Loucy (cell line): ENCODE measurements around the gene IRF6.

ENCODE experiments used
- H2AFZ ChIP-seq: fragments of 200-600 bp; sonication (generic); 2 replicates; pipeline ENCODE4 v1.6.0; 2016; ENCODE audit warnings: antibody characterized with exemption, mild to moderate bottlenecking, low read length, moderate library complexity
- H3F3A ChIP-seq: fragments of 200-600 bp; 2 replicates; pipeline ENCODE4 v1.6.0; 2016; ENCODE audit warnings: antibody characterized with exemption, low read depth, mild to moderate bottlenecking
- H3K27me3 ChIP-seq: fragments of 200-600 bp; sonication (generic); 2 replicates; pipeline ENCODE4 v1.6.1; 2014; ENCODE audit warnings: low read length, mild to moderate bottlenecking; ENCODE audit not compliant: insufficient read depth, poor library complexity, severe bottlenecking
- H3K36me3 ChIP-seq: fragments of 200-600 bp; sonication (generic); 2 replicates; pipeline ENCODE4 v1.6.1; 2016; ENCODE audit warnings: low read length; ENCODE audit not compliant: insufficient read depth
- H3K4me1 ChIP-seq: fragments of 200-600 bp; sonication (generic); 2 replicates; pipeline ENCODE4 v1.5.1; 2014; ENCODE audit warnings: low read length, mild to moderate bottlenecking; ENCODE audit not compliant: insufficient read depth, poor library complexity, severe bottlenecking
- H3K4me2 ChIP-seq: fragments of 200-600 bp; sonication (generic); 2 replicates; pipeline ENCODE4 v1.6.0; 2014; ENCODE audit warnings: antibody characterized with exemption, low read length, low read depth, mild to moderate bottlenecking; ENCODE audit not compliant: poor library complexity, severe bottlenecking
- H3K4me3 ChIP-seq: fragments of 200-600 bp; sonication (generic); 2 replicates; pipeline ENCODE4 v1.5.1; 2014; ENCODE audit warnings: low read length, mild to moderate bottlenecking, mixed read lengths; ENCODE audit not compliant: poor library complexity, severe bottlenecking
- H3K79me2 ChIP-seq: fragments of 200-600 bp; sonication (generic); 2 replicates; pipeline ENCODE4 v1.6.1; 2014; ENCODE audit warnings: low read length; ENCODE audit not compliant: insufficient read depth
- H3K9ac ChIP-seq: fragments of 200-600 bp; sonication (generic); 2 replicates; pipeline ENCODE4 v1.6.0; 2014; ENCODE audit warnings: mild to moderate bottlenecking, low read depth, low read length, moderate library complexity; ENCODE audit not compliant: poor library complexity, severe bottlenecking
- H3K9me2 ChIP-seq: fragments of 200-600 bp; sonication (generic); replicated peaks from 2 replicates; pipeline ENCODE4 v1.6.1; 2016; ENCODE audit warnings: low read depth, low read length, mixed read lengths
- H3K9me3 ChIP-seq: fragments of 200-600 bp; sonication (generic); 2 replicates; pipeline ENCODE4 v1.6.1; 2014; ENCODE audit warnings: mild to moderate bottlenecking, antibody characterized with exemption, low read length, low read depth; ENCODE audit not compliant: insufficient read depth
- H4K20me1 ChIP-seq: fragments of 200-600 bp; sonication (generic); 2 replicates; pipeline ENCODE4 v1.6.0; 2014; ENCODE audit warnings: antibody characterized with exemption, low read length, mild to moderate bottlenecking; ENCODE audit not compliant: insufficient read depth, poor library complexity, severe bottlenecking
- EZH2phosphoT487 ChIP-seq: fragments of 200-600 bp; IDR thresholded peaks from 2 replicates; pipeline ENCODE4 v1.6.1; 2018; ENCODE audit warnings: antibody characterized with exemption, mild to moderate bottlenecking, moderate library complexity, borderline replicate concordance
- TF ChIP-seq, protein P1 (sequence below): fragments of 200-600 bp; sonication (generic); conservative IDR thresholded peaks from 2 replicates; pipeline ENCODE4 v1.5.1; 2014; ENCODE audit warnings: mild to moderate bottlenecking, antibody characterized with exemption, low read length

Gene IRF6

DNA sequence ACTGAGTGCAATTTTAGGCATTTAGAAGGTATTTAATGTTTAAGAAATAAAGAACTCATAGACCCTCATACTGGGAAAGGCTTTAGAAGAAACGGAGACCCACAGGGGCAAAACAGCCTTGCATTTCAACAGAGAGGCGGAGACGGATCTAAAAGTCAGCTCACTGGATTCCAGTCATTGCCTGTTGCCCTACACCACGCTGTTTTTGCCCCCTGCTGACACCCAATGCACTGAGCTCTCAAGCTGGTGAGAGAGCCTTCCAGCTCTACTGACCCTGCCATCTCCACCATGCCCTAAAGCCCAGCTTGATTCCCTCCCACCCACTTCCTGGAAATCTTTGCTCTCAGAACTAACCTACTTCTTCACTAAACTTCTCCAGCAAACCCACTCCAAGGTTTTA is 57.3 kb downstream of the IRF6 start:
- Histone ChIP-seq H3K9me2 (no peaks in the 10 kb centered on the region), H3K9me3 (no peaks in the 10 kb centered on the region), H3K9ac (no peak overlapping the region), H3K79me2 (no peaks in the 10 kb centered on the region), H3F3A (no peaks in the 10 kb centered on the region), H2AFZ (peak overlapping the region; percentile 32; the same call in 1 of the 2 replicates), H3K4me3 (no peak overlapping the region), H4K20me1 (no peaks in the 10 kb centered on the region), H3K36me3 (no peaks in the 10 kb centered on the region), H3K27me3 (no peaks in the 10 kb centered on the region), H3K4me1 (peaks cover 27% of the 10 kb centered on the region), H3K4me2 (no peak overlapping the region)
- TF ChIP-seq EZH2phosphoT487: no peak
- TF ChIP-seq, protein P1, sequence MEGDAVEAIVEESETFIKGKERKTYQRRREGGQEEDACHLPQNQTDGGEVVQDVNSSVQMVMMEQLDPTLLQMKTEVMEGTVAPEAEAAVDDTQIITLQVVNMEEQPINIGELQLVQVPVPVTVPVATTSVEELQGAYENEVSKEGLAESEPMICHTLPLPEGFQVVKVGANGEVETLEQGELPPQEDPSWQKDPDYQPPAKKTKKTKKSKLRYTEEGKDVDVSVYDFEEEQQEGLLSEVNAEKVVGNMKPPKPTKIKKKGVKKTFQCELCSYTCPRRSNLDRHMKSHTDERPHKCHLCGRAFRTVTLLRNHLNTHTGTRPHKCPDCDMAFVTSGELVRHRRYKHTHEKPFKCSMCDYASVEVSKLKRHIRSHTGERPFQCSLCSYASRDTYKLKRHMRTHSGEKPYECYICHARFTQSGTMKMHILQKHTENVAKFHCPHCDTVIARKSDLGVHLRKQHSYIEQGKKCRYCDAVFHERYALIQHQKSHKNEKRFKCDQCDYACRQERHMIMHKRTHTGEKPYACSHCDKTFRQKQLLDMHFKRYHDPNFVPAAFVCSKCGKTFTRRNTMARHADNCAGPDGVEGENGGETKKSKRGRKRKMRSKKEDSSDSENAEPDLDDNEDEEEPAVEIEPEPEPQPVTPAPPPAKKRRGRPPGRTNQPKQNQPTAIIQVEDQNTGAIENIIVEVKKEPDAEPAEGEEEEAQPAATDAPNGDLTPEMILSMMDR: no peak

DNA sequence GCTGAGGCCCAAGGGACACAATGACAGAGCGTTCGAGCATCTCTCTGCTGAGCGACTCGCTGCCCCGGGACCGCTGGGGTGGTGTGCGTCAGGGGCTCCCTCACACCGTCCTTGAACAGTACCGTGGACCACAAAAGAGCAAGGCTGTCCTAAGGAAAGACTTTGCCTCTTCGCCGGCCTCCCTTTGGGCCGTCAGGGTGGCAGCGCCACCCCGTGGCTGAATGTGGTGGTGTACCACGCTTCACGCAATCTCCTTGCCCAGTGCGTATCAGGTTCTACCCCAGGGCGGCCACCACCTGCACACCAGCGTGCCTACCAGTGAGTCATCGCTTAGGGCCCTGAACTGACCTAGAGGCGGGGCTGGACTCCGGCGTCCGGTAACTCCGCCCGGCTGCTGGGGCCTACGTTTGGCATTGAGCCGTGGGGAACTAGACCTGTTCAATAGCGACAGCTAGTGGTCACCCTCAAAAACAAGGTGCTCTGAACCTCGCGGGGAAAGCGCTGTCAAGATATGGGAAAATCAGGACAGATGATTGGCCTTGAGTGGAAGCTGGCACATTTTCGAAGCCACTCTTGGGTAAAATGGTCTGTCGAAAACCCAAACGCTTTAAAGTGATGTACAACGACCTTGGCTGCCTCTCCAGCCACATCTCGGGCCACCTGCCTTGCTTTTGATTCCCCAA is 58.2 kb downstream of the IRF6 start:
- H3K4me2 ChIP-seq: no peak overlapping the region
- TF ChIP-seq, protein P1: peak; percentile 38
- TF ChIP-seq EZH2phosphoT487: no peak
- H3K4me3 ChIP-seq: no peak overlapping the region
- H3F3A ChIP-seq: no peaks in the 10 kb centered on the region
- no peaks in the 10 kb centered on the region for H3K36me3 ChIP-seq
- H3K4me1 ChIP-seq: peaks cover 35% of the 10 kb centered on the region
- H3K9ac ChIP-seq: no peak overlapping the region
- no peaks in the 10 kb centered on the region for H3K79me2 ChIP-seq
- no peaks in the 10 kb centered on the region for H3K9me3 ChIP-seq
- no peak overlapping the region for H2AFZ ChIP-seq
- no peaks in the 10 kb centered on the region for H3K9me2 ChIP-seq
- H4K20me1 ChIP-seq: no peaks in the 10 kb centered on the region
- no peaks in the 10 kb centered on the region for H3K27me3 ChIP-seq

DNA sequence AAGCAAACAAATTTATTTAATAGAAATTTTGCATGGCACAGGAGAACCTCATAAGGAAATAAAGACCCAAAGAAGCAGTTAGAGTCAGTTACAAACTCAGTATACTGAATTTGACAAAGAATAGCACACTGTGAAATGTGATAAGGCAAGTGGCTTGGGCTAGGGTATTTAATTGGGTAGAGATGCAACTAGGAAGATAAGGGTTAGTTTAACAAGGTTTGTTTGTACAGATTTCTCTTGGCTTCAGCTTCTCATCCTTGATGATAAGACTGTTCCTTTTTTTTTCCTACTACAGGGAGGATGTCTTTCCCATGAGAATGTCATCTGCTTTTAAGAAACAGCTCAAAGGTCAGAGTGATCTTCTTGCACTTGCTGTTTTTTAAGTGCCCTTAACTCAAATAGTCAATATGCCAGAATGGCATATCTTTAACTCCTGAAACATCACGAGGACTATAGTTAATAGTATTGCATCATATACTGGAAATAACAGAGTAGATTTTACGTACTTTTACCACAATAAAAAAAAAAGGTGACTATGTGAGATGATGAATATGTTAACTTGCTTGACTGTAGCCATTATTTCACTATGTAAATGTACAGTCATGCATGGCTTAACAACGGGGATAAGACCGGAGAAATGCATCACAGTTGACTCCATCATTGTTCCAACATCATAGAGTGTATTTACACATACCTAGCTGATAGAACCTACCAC is 59.3 kb downstream of the IRF6 start:
- Histone ChIP-seq H3K9me2 (no peaks in the 10 kb centered on the region), H3K36me3 (no peaks in the 10 kb centered on the region), H3K9me3 (no peaks in the 10 kb centered on the region), H3K4me1 (peaks cover 36% of the 10 kb centered on the region), H3K4me2 (peak overlapping the region; percentile 12), H3K79me2 (no peaks in the 10 kb centered on the region), H4K20me1 (no peaks in the 10 kb centered on the region), H3K27me3 (no peaks in the 10 kb centered on the region), H2AFZ (peak overlapping the region; percentile 9; the same call in 1 of the 2 replicates), H3K9ac (no peak overlapping the region), H3K4me3 (no peak overlapping the region), H3F3A (no peaks in the 10 kb centered on the region)
- TF ChIP-seq EZH2phosphoT487: no peak
- TF ChIP-seq, protein P1: no peak
